Spleen (tissue), 7 donors: Measurements from ENCODE around the gene FAR1.

ENCODE experiments used
- POLR2A ChIP-seq, 3 donors: fragments of 450-650 bp; IDR thresholded peaks; one replicate each; pipeline ENCODE4 v1.5.1; 2017; ENCODE audit warnings: antibody characterized with exemption in 3 of 3, mild to moderate bottlenecking in 1 of 3
- TF ChIP-seq, protein P1 (sequence below), 11 experiments: fragments of 200-600 bp in 7 of 11; fragments of 450-650 bp in 4 of 11; sonication (generic) in 4 of 11; IDR thresholded peaks in 8 of 11; conservative IDR thresholded peaks in 3 of 11; 1 replicate in 7 of 11; 2 replicates in 4 of 11; pipeline versions ENCODE4 v1.4.0 to v1.8.0; 2016 to 2021; ENCODE audit warnings: antibody characterized with exemption in 11 of 11, inconsistent platforms in 4 of 11, mild to moderate bottlenecking in 1 of 11
- donor health status: DM: no; HTN: no; CAD: no; lungs with moderate emphysema.
- donor health status: DM: no; HTN: no; CAD: no.
- donor health status: DM: no; HTN: no; CAD: no.

DNA sequence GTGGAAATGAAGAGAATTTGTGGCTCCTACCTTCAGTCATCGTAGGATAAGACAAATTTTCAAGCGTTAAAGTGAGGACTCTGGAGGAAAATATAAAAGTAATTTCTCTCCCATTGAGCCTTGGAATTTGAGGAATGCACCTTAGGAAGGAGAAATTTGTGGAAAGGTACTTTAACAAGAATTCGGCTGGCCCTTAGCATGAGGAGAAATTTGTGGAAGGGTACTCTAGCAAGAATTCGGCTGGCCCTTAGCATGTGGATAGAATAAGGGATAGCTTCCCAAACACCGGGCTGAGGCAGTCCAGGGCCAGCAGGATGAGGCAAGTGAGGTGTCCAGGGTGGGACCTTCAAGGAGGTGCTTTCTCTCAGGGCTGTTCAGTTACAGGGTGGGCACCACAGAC is 33.2 kb upstream of the FAR1 start:
- no peak for TF ChIP-seq POLR2A (IDR thresholded peaks at IDR 0.05)
- TF ChIP-seq, protein P1, sequence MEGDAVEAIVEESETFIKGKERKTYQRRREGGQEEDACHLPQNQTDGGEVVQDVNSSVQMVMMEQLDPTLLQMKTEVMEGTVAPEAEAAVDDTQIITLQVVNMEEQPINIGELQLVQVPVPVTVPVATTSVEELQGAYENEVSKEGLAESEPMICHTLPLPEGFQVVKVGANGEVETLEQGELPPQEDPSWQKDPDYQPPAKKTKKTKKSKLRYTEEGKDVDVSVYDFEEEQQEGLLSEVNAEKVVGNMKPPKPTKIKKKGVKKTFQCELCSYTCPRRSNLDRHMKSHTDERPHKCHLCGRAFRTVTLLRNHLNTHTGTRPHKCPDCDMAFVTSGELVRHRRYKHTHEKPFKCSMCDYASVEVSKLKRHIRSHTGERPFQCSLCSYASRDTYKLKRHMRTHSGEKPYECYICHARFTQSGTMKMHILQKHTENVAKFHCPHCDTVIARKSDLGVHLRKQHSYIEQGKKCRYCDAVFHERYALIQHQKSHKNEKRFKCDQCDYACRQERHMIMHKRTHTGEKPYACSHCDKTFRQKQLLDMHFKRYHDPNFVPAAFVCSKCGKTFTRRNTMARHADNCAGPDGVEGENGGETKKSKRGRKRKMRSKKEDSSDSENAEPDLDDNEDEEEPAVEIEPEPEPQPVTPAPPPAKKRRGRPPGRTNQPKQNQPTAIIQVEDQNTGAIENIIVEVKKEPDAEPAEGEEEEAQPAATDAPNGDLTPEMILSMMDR (IDR thresholded peaks at IDR 0.05 in 8 of 11, conservative IDR thresholded peaks at IDR 0.05 in 3 of 11): no peak
